ENCODE measurements around the gene PTPRN.

The PTPRN gene

GRCh38 chr2:219282943-219283581 lies 26.1 kb downstream of the PTPRN start:
- TF ChIP-seq FOXM1 (IDR thresholded peaks at IDR 0.05; ENCODE audit: borderline replicate concordance, low read depth) (no peak), REST (IDR thresholded peaks at IDR 0.05; ENCODE audit: low read depth) (no peak), CEBPB (IDR thresholded peaks at IDR 0.05) (no peak), EP300 (IDR thresholded peaks at IDR 0.05; ENCODE audit: borderline replicate concordance) (no peak), RAD21 (IDR thresholded peaks at IDR 0.05; ENCODE audit: low read depth) (no peak), TEAD4 (IDR thresholded peaks at IDR 0.05) (no peak), EGR1 (IDR thresholded peaks at IDR 0.05) (no peak), TCF12 (IDR thresholded peaks at IDR 0.05; ENCODE audit: low read depth) (no peak), TAF1 (IDR thresholded peaks at IDR 0.05; ENCODE audit: low read depth) (no peak), MAX (IDR thresholded peaks at IDR 0.05) (no peak), USF1 (IDR thresholded peaks at IDR 0.05) (no peak), CREB1 (IDR thresholded peaks at IDR 0.05; ENCODE audit: low read depth) (no peak), YY1 (IDR thresholded peaks at IDR 0.05; ENCODE audit: low read depth) (no peak), NFIC (IDR thresholded peaks at IDR 0.05) (no peak)

GRCh38 chr2:219282375-219282774 lies 26.8 kb downstream of the PTPRN start:
- no peak for TF ChIP-seq TAF1 (IDR thresholded peaks at IDR 0.05; ENCODE audit: low read depth)
- TF ChIP-seq TCF12 (IDR thresholded peaks at IDR 0.05; ENCODE audit: low read depth): no peak

- TF ChIP-seq NFIC (IDR thresholded peaks at IDR 0.05) (no peak), ZBTB7A (IDR thresholded peaks at IDR 0.05; ENCODE audit: low read depth) (no peak), REST (IDR thresholded peaks at IDR 0.05; ENCODE audit: low read depth) (no peak), USF1 (IDR thresholded peaks at IDR 0.05) (no peak), MAX (IDR thresholded peaks at IDR 0.05) (no peak), EGR1 (IDR thresholded peaks at IDR 0.05) (no peak), TAF1 (IDR thresholded peaks at IDR 0.05; ENCODE audit: low read depth) (no peak)
These were observed 27.6 kb downstream of the PTPRN start for GRCh38 chr2:219281588-219281987.

GRCh38 chr2:219280651-219281050 lies 28.6 kb downstream of the PTPRN start:
- TF ChIP-seq RAD21 (IDR thresholded peaks at IDR 0.05; ENCODE audit: low read depth): no peak
- TF ChIP-seq YY1 (IDR thresholded peaks at IDR 0.05; ENCODE audit: low read depth): no peak
- TF ChIP-seq USF1 (IDR thresholded peaks at IDR 0.05): no peak
- no peak for TF ChIP-seq EGR1 (IDR thresholded peaks at IDR 0.05)
- no peak for TF ChIP-seq TEAD4 (IDR thresholded peaks at IDR 0.05)
- TF ChIP-seq TAF1 (IDR thresholded peaks at IDR 0.05; ENCODE audit: low read depth): no peak
- TF ChIP-seq ZBTB7A (IDR thresholded peaks at IDR 0.05; ENCODE audit: low read depth): no peak
- TF ChIP-seq FOXM1 (IDR thresholded peaks at IDR 0.05; ENCODE audit: borderline replicate concordance, low read depth): no peak
- no peak for TF ChIP-seq TCF12 (IDR thresholded peaks at IDR 0.05; ENCODE audit: low read depth)
- no peak for TF ChIP-seq EP300 (IDR thresholded peaks at IDR 0.05; ENCODE audit: borderline replicate concordance)
- TF ChIP-seq CREB1 (IDR thresholded peaks at IDR 0.05; ENCODE audit: low read depth): no peak

- no peak for TF ChIP-seq NFIC (IDR thresholded peaks at IDR 0.05)
- no peak for TF ChIP-seq TAF1 (IDR thresholded peaks at IDR 0.05; ENCODE audit: low read depth)
- no peak for TF ChIP-seq MAX (IDR thresholded peaks at IDR 0.05)
- TF ChIP-seq FOXM1 (IDR thresholded peaks at IDR 0.05; ENCODE audit: borderline replicate concordance, low read depth): no peak
- TF ChIP-seq YY1 (IDR thresholded peaks at IDR 0.05; ENCODE audit: low read depth): no peak
- TF ChIP-seq EP300 (IDR thresholded peaks at IDR 0.05; ENCODE audit: borderline replicate concordance): no peak
- TF ChIP-seq TEAD4 (IDR thresholded peaks at IDR 0.05): no peak
- no peak for TF ChIP-seq CREB1 (IDR thresholded peaks at IDR 0.05; ENCODE audit: low read depth)
- TF ChIP-seq CEBPB (IDR thresholded peaks at IDR 0.05): no peak
- no peak for TF ChIP-seq EGR1 (IDR thresholded peaks at IDR 0.05)
- TF ChIP-seq TCF12 (IDR thresholded peaks at IDR 0.05; ENCODE audit: low read depth): no peak
These were observed 29.2 kb downstream of the PTPRN start for GRCh38 chr2:219279916-219280516.
